Neural crest cell (in vitro differentiated cells): ENCODE data around the gene CUX1. TPM values are rescaled to one million over a fixed set of nuclear protein-coding genes. Genes with fewer than 3 reads are reported as not detected.

ENCODE experiments used
- DNase-seq: peaks from one replicate; pipeline ENCODE4 v3.0.0; 2021; ENCODE audit warnings: low read depth, mixed read lengths, low spot score
- H3K27ac Mint-ChIP-seq: one replicate; pipeline ENCODE4 v1.8.0; 2021; ENCODE audit warnings: mild to moderate bottlenecking, mixed read lengths; ENCODE audit not compliant: unreplicated experiment
- H3K27me3 Mint-ChIP-seq: 2 replicates; pipeline ENCODE4 v1.8.0; 2021; ENCODE audit warnings: low read depth, mild to moderate bottlenecking, mixed read lengths
- H3K36me3 Mint-ChIP-seq: 2 replicates; pipeline ENCODE4 v1.8.0; 2021; ENCODE audit warnings: low read depth, mild to moderate bottlenecking, mixed read lengths
- H3K4me1 Mint-ChIP-seq: 2 replicates; pipeline ENCODE4 v1.8.0; 2021; ENCODE audit warnings: mixed read lengths
- H3K4me3 Mint-ChIP-seq: one replicate; pipeline ENCODE4 v1.8.0; 2021; ENCODE audit warnings: mild to moderate bottlenecking, mixed read lengths
- H3K9me3 Mint-ChIP-seq: 2 replicates; pipeline ENCODE4 v1.8.0; 2021; ENCODE audit warnings: mixed read lengths
- total RNA-seq: library from RNA; stranded (reverse); gene quantifications from 2 replicates; pipeline ENCODE4 v1.2.1, GENCODE V29; 2021
- TF ChIP-seq, protein P1 (sequence below): fragments of 200-600 bp; sonication (generic); conservative IDR thresholded peaks from 2 replicates; pipeline ENCODE4 v1.5.0; 2021; ENCODE audit warnings: antibody characterized with exemption, mild to moderate bottlenecking

Gene CUX1
- total RNA-seq, 1 donor from 2014 or later: 60.0 TPM

DNA sequence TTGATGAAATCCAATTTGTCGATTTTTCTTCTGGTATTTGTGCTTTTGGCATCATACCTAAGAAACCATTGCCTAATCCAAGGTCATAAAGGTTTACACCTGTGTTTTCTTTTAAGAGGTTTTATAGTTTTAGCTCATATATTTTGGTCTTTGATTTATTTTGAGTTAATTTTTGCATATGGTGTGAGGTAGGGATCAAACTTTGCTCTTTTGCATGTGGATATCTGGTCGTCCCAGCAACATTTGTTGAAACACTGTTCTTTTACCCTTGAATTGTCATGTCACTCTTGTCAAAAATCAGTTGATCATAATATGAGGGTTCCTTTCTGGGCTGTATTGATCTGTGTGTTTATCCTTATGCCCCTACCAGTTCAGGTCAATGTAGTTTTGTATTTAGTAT, 236.7 kb downstream of the CUX1 start:
- peaks cover 11% of the 10 kb centered on the region for H3K4me1 Mint-ChIP-seq
- TF ChIP-seq, protein P1, sequence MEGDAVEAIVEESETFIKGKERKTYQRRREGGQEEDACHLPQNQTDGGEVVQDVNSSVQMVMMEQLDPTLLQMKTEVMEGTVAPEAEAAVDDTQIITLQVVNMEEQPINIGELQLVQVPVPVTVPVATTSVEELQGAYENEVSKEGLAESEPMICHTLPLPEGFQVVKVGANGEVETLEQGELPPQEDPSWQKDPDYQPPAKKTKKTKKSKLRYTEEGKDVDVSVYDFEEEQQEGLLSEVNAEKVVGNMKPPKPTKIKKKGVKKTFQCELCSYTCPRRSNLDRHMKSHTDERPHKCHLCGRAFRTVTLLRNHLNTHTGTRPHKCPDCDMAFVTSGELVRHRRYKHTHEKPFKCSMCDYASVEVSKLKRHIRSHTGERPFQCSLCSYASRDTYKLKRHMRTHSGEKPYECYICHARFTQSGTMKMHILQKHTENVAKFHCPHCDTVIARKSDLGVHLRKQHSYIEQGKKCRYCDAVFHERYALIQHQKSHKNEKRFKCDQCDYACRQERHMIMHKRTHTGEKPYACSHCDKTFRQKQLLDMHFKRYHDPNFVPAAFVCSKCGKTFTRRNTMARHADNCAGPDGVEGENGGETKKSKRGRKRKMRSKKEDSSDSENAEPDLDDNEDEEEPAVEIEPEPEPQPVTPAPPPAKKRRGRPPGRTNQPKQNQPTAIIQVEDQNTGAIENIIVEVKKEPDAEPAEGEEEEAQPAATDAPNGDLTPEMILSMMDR: no peak

DNA sequence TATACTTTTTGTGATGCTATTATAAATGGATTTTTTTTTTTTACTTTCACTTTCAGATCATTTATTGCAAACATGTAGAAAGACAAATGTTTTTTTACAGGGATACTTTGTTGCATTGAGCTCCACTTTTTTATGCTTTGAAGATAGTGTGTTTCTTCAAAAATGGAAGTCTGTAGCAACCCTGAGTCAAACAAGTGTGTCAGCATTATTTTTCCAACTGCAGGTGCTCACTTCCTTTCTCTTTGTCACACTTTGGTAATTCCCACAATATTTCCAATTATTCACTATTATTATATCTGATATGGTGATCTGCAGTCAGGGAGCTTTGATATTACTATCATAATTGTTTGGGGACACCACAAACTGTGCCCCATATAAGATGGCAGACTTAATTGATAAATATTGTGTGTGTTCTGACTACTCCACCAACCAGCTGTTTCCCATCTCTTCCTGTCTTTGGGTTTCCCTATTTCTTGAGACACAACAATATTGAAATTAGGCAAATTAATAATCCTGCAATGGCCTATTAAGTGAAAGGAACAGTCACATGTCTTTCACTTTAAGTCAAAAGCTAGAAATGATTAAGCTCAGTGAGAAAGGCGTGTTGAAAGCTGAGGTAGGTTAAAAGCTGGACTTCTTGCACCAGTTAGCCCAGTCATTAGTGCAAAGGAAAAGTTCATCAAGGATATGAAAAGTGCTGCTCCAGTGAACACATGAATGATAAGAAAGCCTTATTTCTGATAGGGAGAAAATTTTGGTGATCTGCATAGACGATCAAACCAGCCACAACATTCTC, 238.0 kb downstream of the CUX1 start:
- Mint-ChIP-seq H3K27me3 (no peaks in the 10 kb centered on the region), H3K4me1 (peaks cover 11% of the 10 kb centered on the region), H3K4me3 (no peak overlapping the region), H3K9me3 (peaks cover 6% of the 10 kb centered on the region), H3K36me3 (peaks cover 35% of the 10 kb centered on the region), H3K27ac (no peak overlapping the region)
- TF ChIP-seq, protein P1: no peak
- no peak for DNase-seq

More for the DNA sequence above, 236.7 kb downstream of the CUX1 start:
- no peak overlapping the region for H3K4me3 Mint-ChIP-seq
- no peak for DNase-seq
- H3K36me3 Mint-ChIP-seq: peaks cover 35% of the 10 kb centered on the region
- H3K27ac Mint-ChIP-seq: no peak overlapping the region
- H3K9me3 Mint-ChIP-seq: peaks cover 6% of the 10 kb centered on the region
- no peaks in the 10 kb centered on the region for H3K27me3 Mint-ChIP-seq

DNA sequence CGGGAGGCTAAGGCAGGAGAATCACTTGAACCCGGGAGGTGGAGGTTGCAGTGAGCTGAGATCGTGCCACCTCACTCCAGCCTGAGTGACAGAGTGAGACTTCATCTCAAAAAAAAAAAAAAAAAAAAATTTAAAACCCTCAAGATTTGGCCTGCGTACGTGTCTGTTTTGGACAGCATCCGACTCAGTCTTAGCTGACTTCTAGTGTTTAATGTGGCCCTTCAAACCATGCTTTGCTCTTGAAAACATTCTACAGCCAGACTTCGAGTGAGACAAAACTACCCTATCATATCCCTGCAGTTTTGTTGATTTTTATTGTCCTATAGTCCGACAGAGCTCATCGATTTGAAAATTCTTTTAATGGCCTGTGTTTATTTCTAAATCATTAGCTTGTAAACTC, 242.1 kb downstream of the CUX1 start:
- Mint-ChIP-seq H3K4me1 (peaks cover 8% of the 10 kb centered on the region), H3K36me3 (peaks cover 18% of the 10 kb centered on the region), H3K9me3 (peaks cover 6% of the 10 kb centered on the region), H3K4me3 (no peak overlapping the region), H3K27ac (no peak overlapping the region), H3K27me3 (no peaks in the 10 kb centered on the region)
- DNase-seq: no peak
- TF ChIP-seq, protein P1: no peak

DNA sequence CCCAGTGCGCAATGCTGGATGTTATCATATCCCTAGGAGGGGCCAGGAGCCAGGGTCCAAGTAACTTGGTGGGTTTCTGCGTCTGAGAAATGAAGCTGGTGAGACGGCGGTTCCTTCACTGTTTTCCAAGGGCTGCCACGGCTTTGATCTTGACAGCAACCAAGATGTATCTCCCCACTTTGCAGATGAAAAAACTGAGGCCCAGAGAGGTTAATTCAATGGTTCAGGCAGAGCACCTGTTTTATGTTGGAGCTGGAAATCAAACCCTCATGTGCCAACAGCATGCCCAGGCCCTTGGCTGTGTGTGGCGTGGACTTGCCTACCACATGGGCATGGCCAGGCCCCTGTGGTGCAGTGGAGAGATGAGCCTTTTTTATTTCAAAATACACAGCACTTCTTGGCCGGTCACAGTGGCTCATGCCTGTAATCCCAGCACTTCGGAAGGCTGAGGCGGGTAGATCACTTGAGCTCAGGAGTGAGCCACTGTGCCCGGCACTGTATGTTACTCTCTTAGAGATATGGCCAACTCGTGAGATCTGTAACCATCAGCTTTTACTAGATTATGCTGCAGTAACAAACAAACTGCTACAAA, 244.0 kb downstream of the CUX1 start:
- Mint-ChIP-seq H3K9me3 (no peaks in the 10 kb centered on the region), H3K27ac (no peak overlapping the region), H3K27me3 (no peaks in the 10 kb centered on the region), H3K36me3 (peaks cover 3% of the 10 kb centered on the region), H3K4me1 (peaks cover 11% of the 10 kb centered on the region), H3K4me3 (no peak overlapping the region)
- no peak for DNase-seq
- TF ChIP-seq, protein P1: no peak

DNA sequence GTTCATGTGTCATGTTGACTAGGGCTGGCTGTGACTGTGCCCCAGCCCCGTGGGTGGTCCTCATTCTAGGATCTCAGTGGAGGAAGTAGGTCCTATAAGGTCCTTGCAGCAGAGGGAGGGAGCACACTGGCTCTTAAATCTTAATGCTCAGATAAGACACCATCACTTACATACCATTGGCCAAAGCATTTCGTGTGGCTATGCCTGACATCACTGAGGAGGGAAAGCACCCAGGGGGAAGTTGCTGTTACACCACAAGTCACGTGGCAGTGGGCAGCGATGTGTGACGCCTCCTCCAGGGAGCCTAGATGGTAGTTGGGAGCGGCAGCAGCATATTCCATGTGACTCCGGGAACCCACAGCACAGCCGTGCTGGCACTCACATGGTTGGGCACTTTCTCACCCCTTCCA, 244.6 kb downstream of the CUX1 start:
- DNase-seq: no peak
- Mint-ChIP-seq H3K27me3 (no peaks in the 10 kb centered on the region), H3K4me1 (peaks cover 11% of the 10 kb centered on the region), H3K27ac (no peak overlapping the region), H3K36me3 (peaks cover 5% of the 10 kb centered on the region), H3K4me3 (no peak overlapping the region), H3K9me3 (no peaks in the 10 kb centered on the region)
- TF ChIP-seq, protein P1: no peak
